Fibroblast of the aortic adventitia (primary cell): ENCODE results near the gene INSYN1. TPM values are rescaled to one million over a fixed set of nuclear protein-coding genes. Genes with fewer than 3 reads are reported as not detected.

Experiments used
- DNase-seq: peaks from one replicate; pipeline ENCODE4 v3.0.0-alpha.2; 2010; ENCODE audit warnings: low read depth
- H3K4me3 ChIP-seq: 2 replicates; pipeline ENCODE4 v1.5.1; 2011; ENCODE audit warnings: low read depth, mild to moderate bottlenecking, control low read depth, low read length, moderate library complexity
- total RNA-seq: library from RNA; depleted of rRNA; stranded (reverse); fragments of >200 nt; gene quantifications from 2 replicates; pipeline ENCODE4 v1.2.3, GENCODE V29; 2012; ENCODE audit warnings: low replicate concordance
- TF ChIP-seq, protein P1 (sequence below): IDR thresholded peaks from 2 replicates; pipeline ENCODE4 v1.5.1; 2011; ENCODE audit warnings: mild to moderate bottlenecking, low read length, control low read depth, inconsistent platforms; ENCODE audit not compliant: insufficient read depth

INSYN1 gene
- total RNA-seq, 1 donor = 1.2 TPM

DNA sequence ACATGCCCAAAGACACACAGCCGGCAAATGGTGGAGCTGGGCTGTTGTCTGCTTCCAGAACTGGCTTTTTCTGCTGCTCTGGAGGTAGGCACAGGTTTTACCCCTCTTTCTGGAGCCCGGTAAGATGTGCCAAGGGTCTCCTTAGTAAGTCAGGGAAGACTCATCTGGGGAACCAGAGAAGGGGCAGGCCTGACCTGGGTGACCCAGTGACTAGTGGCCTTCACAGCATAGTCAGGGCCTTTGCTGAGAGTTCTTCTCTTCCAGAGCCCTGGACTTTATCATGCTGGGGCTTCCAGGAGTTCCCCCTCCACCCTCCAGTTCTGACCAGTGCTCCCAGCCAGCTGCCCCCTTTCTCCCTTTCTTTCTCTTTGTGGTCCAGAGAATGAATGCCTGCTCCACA, 65.8 kb downstream of the INSYN1 start:
- TF ChIP-seq, protein P1, sequence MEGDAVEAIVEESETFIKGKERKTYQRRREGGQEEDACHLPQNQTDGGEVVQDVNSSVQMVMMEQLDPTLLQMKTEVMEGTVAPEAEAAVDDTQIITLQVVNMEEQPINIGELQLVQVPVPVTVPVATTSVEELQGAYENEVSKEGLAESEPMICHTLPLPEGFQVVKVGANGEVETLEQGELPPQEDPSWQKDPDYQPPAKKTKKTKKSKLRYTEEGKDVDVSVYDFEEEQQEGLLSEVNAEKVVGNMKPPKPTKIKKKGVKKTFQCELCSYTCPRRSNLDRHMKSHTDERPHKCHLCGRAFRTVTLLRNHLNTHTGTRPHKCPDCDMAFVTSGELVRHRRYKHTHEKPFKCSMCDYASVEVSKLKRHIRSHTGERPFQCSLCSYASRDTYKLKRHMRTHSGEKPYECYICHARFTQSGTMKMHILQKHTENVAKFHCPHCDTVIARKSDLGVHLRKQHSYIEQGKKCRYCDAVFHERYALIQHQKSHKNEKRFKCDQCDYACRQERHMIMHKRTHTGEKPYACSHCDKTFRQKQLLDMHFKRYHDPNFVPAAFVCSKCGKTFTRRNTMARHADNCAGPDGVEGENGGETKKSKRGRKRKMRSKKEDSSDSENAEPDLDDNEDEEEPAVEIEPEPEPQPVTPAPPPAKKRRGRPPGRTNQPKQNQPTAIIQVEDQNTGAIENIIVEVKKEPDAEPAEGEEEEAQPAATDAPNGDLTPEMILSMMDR = no peak
- H3K4me3 ChIP-seq = peak overlapping the region; percentile 22
- no peak for DNase-seq

- peak; percentile 89 for DNase-seq
- H3K4me3 ChIP-seq = peak overlapping the region; percentile 87
- TF ChIP-seq, protein P1 = no peak
Measured at GRCh38 chr15:73686781-73687256, 66.3 kb downstream of the INSYN1 start.

DNA sequence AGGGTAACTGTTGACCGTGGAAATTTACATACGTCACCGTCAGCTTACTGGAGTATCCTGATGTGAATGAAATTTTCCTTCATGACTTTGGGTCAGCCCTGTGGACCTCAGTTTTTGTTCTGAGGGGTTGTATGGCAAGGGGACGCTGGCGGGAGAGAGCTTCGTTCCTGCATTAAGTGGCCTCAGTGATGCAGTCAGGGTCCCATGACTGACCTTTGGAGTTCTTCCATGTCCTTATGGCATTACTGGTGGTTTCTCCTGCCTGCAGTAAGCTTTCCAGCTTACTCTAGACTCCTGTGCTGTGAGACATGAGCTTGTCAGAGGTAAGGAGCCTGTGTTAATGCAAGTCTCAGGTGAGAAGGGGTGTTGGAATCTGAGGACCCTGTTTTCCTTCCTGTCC, 67.2 kb downstream of the INSYN1 start:
- TF ChIP-seq, protein P1 = no peak

More for the DNA sequence above, 67.2 kb downstream of the INSYN1 start:
- peak overlapping the region; percentile 87 for H3K4me3 ChIP-seq
- DNase-seq = no peak

Other genes starting within 250 kb of the INSYN1 start
- gene NPTN, start 120.0 kb downstream of the INSYN1 start, total RNA-seq = 55.4 and 72.6 TPM in 2 replicates
- 87.3 and 121 TPM in 2 replicates for gene CD276, start 69.0 kb downstream of the INSYN1 start, total RNA-seq
- gene TBC1D21, start 120.2 kb upstream of the INSYN1 start, total RNA-seq = not detected in 2 replicates
- 53.4 and 176 TPM in 2 replicates for gene LOXL1, start 173.1 kb upstream of the INSYN1 start, total RNA-seq
- 6.8 and 19.0 TPM in 2 replicates for gene STOML1, start 238.9 kb upstream of the INSYN1 start, total RNA-seq
- gene PML, start 241.4 kb upstream of the INSYN1 start, total RNA-seq = 29.3 and 31.9 TPM in 2 replicates